Fibroblast of lung (primary cell): ENCODE measurements around the gene SLC35A2. TPM values are rescaled to one million over a fixed set of nuclear protein-coding genes. Genes with fewer than 3 reads are reported as not detected.

Experiments
- DNase-seq, 2 donors: peaks; one replicate each; pipeline versions ENCODE4 v3.0.0 to v3.0.0-alpha.2; 2010; ENCODE audit warnings: low read depth in 2 of 2
- H2AFZ ChIP-seq: 2 replicates; pipeline ENCODE4 v1.5.1; 2012; ENCODE audit warnings: low read length, control low read depth, inconsistent platforms
- H3K27ac ChIP-seq: 2 replicates; pipeline ENCODE4 v1.5.1; 2011; ENCODE audit warnings: low read length, control low read depth; ENCODE audit not compliant: insufficient read depth
- H3K27me3 ChIP-seq: 2 replicates; pipeline ENCODE4 v1.5.1; 2011; ENCODE audit warnings: mild to moderate bottlenecking, low read length; ENCODE audit not compliant: control insufficient read depth, insufficient read depth
- H3K36me3 ChIP-seq: 2 replicates; pipeline ENCODE4 v1.5.1; 2011; ENCODE audit warnings: low read length; ENCODE audit not compliant: control insufficient read depth, insufficient read depth
- H3K4me1 ChIP-seq: 2 replicates; pipeline ENCODE4 v1.5.1; 2011; ENCODE audit warnings: low read length; ENCODE audit not compliant: control insufficient read depth, insufficient read depth; ENCODE audit errors: extremely low read depth
- H3K4me2 ChIP-seq: 2 replicates; pipeline ENCODE4 v1.5.1; 2011; ENCODE audit warnings: low read length, control low read depth; ENCODE audit not compliant: insufficient read depth; ENCODE audit errors: extremely low read depth
- H3K4me3 ChIP-seq, 4 experiments: fragments of 200-600 bp in 1 of 4; sonication (generic) in 1 of 4; replicated peaks in 1 of 4; 2 replicates each; pipeline ENCODE4 v1.5.1; 2011 to 2016; ENCODE audit warnings: low read length in 4 of 4, low read depth in 3 of 4, mild to moderate bottlenecking in 3 of 4, control low read depth in 2 of 4, inconsistent platforms in 1 of 4, mixed read lengths in 1 of 4; ENCODE audit not compliant: insufficient read depth in 1 of 4; ENCODE audit errors: control extremely low read depth in 1 of 4
- H3K79me2 ChIP-seq: 2 replicates; pipeline ENCODE4 v1.5.1; 2012; ENCODE audit warnings: mild to moderate bottlenecking, low read length, inconsistent platforms; ENCODE audit not compliant: control insufficient read depth, insufficient read depth
- H3K9ac ChIP-seq: 2 replicates; pipeline ENCODE4 v1.5.1; 2011; ENCODE audit warnings: mild to moderate bottlenecking, low read length, control low read depth; ENCODE audit not compliant: insufficient read depth
- H3K9me3 ChIP-seq: 2 replicates; pipeline ENCODE4 v1.5.1; 2012; ENCODE audit warnings: low read depth, low read length; ENCODE audit not compliant: control insufficient read depth, insufficient read depth
- H4K20me1 ChIP-seq: 2 replicates; pipeline ENCODE4 v1.5.1; 2011; ENCODE audit warnings: low read length; ENCODE audit not compliant: control insufficient read depth, insufficient read depth; ENCODE audit errors: extremely low read depth
- EZH2 ChIP-seq: IDR thresholded peaks from 2 replicates; pipeline ENCODE4 v1.5.1; 2012; ENCODE audit warnings: low read length, control low read depth, mild to moderate bottlenecking; ENCODE audit errors: missing control alignments
- polyA plus RNA-seq, 2 donors: library from polyadenylated mRNA; depleted of rRNA in 1 of 2; stranded (reverse) in 1 of 2; unstranded in 1 of 2; fragments of >200 nt; gene quantifications; 2 replicates each; pipeline ENCODE4 v1.2.1, GENCODE V29; 2011 to 2012; ENCODE audit warnings: missing spikeins in 1 of 2
- total RNA-seq: library from RNA; depleted of rRNA; stranded (reverse); fragments of >200 nt; gene quantifications from 2 replicates; pipeline ENCODE4 v1.2.1, GENCODE V29; 2014
- TF ChIP-seq, protein P1 (sequence below), 2 donors: IDR thresholded peaks in 1 of 2; conservative IDR thresholded peaks in 1 of 2; 1 replicate in 1 of 2; 2 replicates in 1 of 2; pipeline ENCODE4 v1.5.1; 2011 to 2012; ENCODE audit warnings: low read length in 2 of 2, control low read depth in 1 of 2, inconsistent platforms in 1 of 2, low read depth in 1 of 2, mild to moderate bottlenecking in 1 of 2

SLC35A2 gene
- total and polyA plus RNA-seq, 2 donors (not counting 1 experiment from before 2014, with no cell fraction given) = 9.6 to 41.2 TPM

DNA sequence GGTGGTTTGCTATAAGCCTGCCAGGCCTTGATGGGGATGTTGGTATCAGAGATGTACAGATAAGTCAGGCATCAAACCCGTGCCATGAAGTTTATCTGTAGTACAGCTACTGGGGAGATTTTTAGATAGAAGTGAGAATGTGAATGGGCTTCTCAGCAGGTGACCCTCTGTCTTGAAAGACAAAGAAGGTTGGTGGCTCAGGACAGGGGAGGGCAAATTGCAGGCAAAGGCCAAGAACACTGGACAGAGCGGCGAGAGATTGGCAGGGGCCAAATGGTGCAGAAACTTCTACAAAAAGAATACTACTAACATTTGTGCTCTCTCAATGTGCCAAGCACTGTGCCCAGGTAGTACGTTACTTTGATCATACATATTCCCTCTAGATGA is 9.3 kb upstream of the SLC35A2 start:
- H3K79me2 ChIP-seq = peaks cover 6% of the 10 kb centered on the region
- DNase-seq = no peak
- H3K36me3 ChIP-seq = peaks cover 4% of the 10 kb centered on the region
- TF ChIP-seq EZH2 = no peak
- TF ChIP-seq, protein P1, sequence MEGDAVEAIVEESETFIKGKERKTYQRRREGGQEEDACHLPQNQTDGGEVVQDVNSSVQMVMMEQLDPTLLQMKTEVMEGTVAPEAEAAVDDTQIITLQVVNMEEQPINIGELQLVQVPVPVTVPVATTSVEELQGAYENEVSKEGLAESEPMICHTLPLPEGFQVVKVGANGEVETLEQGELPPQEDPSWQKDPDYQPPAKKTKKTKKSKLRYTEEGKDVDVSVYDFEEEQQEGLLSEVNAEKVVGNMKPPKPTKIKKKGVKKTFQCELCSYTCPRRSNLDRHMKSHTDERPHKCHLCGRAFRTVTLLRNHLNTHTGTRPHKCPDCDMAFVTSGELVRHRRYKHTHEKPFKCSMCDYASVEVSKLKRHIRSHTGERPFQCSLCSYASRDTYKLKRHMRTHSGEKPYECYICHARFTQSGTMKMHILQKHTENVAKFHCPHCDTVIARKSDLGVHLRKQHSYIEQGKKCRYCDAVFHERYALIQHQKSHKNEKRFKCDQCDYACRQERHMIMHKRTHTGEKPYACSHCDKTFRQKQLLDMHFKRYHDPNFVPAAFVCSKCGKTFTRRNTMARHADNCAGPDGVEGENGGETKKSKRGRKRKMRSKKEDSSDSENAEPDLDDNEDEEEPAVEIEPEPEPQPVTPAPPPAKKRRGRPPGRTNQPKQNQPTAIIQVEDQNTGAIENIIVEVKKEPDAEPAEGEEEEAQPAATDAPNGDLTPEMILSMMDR (conservative IDR thresholded peaks at IDR 0.05 in 1 of 2, IDR thresholded peaks at IDR 0.05 in 1 of 2; ENCODE audit: low read depth in 1 of 2, low read length in 2 of 2) = no peak
- H3K9me3 ChIP-seq = no peaks in the 10 kb centered on the region
- no peaks in the 10 kb centered on the region for H4K20me1 ChIP-seq
- no peak overlapping the region for H3K4me2 ChIP-seq
- H3K27me3 ChIP-seq = no peaks in the 10 kb centered on the region
- no peak overlapping the region for H3K4me3 ChIP-seq
- H3K4me1 ChIP-seq = no peaks in the 10 kb centered on the region
- no peak overlapping the region for H2AFZ ChIP-seq
- no peak overlapping the region for H3K27ac ChIP-seq
- no peak overlapping the region for H3K9ac ChIP-seq

- Histone ChIP-seq H3K4me3 (no peak overlapping the region), H3K27ac (no peak overlapping the region), H3K4me1 (no peaks in the 10 kb centered on the region), H4K20me1 (no peaks in the 10 kb centered on the region), H3K27me3 (no peaks in the 10 kb centered on the region), H3K9ac (no peak overlapping the region), H3K4me2 (no peak overlapping the region), H2AFZ (no peak overlapping the region), H3K9me3 (no peaks in the 10 kb centered on the region), H3K36me3 (peaks cover 4% of the 10 kb centered on the region), H3K79me2 (peaks cover 6% of the 10 kb centered on the region)
- DNase-seq = no peak
- no peak for TF ChIP-seq EZH2
- TF ChIP-seq, protein P1 (conservative IDR thresholded peaks at IDR 0.05 in 1 of 2, IDR thresholded peaks at IDR 0.05 in 1 of 2; ENCODE audit: low read depth in 1 of 2, low read length in 2 of 2) = no peak
Observed at GRCh38 chrX:48919947-48920717, 8.7 kb upstream of the SLC35A2 start.

DNA sequence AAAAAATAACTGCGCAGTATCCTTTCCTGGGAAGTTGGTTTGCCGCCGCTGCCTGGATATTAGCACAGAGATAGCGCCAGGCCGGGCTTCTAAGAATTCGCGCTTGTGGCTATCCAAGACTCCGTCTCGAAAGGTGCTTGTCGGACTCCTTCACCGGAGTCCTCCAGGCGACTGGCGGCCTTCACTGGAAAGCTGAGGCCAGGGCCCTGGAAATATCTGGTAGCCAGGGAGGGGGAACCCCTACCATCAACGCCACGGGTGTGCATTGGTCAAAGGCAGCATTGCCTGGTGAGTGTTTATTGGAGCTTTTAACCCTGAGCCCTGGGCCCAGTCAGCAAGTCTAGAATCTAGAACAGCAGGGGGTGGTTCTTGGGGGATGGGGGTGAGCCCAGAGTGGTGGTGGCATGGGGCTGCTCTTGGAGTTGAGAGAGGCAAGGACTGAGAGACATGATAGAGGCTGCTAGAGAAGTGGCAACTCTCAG is 8.0 kb upstream of the SLC35A2 start:
- Histone ChIP-seq H3K9ac (peak overlapping the region; percentile 4), H3K4me2 (peak overlapping the region; percentile 66), H4K20me1 (no peaks in the 10 kb centered on the region), H2AFZ (no peak overlapping the region), H3K9me3 (no peaks in the 10 kb centered on the region), H3K4me3 (peak overlapping the region in 3 of 4 experiments; percentile 9 to 58 (median 44)), H3K27me3 (no peaks in the 10 kb centered on the region), H3K36me3 (peaks cover 3% of the 10 kb centered on the region), H3K4me1 (no peaks in the 10 kb centered on the region), H3K27ac (peak overlapping the region; percentile 44), H3K79me2 (peaks cover 6% of the 10 kb centered on the region)
- DNase-seq = no peak
- TF ChIP-seq EZH2 = no peak
